ENCODE data around the gene MYOZ2. TPM values are rescaled to one million over a fixed set of nuclear protein-coding genes. Genes with fewer than 3 reads are reported as not detected.

MYOZ2 gene
- total RNA-seq, 1 donor: 0.36 TPM

GRCh38 chr4:119124352-119124751 lies 11.3 kb upstream of the MYOZ2 start:
- DNase-seq (ENCODE audit: low read depth): peak; percentile 79
- H3K4me3 ChIP-seq (ENCODE audit: low read depth, low read length): no peak overlapping the region
- no peak for TF ChIP-seq CTCF (IDR thresholded peaks at IDR 0.05; ENCODE audit: insufficient read depth, low read length)

DNA sequence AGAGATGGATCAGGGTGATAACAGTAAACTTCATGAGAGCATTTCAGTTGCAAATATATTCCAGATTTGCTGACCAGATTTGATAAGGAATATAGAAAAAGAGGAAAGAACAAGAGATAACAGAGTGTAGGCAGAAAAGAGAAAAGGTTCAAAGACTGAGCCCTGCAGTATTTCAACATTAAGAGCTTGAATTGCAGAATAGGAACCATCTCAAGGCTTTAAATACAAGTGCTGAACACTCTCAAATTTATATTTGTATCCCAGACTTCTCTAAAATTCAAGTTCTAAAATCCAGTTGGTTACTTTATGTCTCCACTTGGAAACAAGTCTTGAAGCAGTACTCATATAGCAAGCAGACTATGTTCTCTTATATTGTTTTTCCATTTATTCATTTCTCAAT lies 9.7 kb upstream of the MYOZ2 start:
- TF ChIP-seq CTCF (IDR thresholded peaks at IDR 0.05; ENCODE audit: insufficient read depth, low read length): no peak
- no peak overlapping the region for H3K4me3 ChIP-seq (ENCODE audit: low read depth, low read length)
- peak; percentile 23 for DNase-seq (ENCODE audit: low read depth)

GRCh38 chr4:119128148-119128547 lies 7.5 kb upstream of the MYOZ2 start:
- no peak for DNase-seq (ENCODE audit: low read depth)
- TF ChIP-seq CTCF (IDR thresholded peaks at IDR 0.05; ENCODE audit: insufficient read depth, low read length): no peak
- no peak overlapping the region for H3K4me3 ChIP-seq (ENCODE audit: low read depth, low read length)

GRCh38 chr4:119130365-119131065 lies 5.1 kb upstream of the MYOZ2 start:
- TF ChIP-seq CTCF (IDR thresholded peaks at IDR 0.05; ENCODE audit: insufficient read depth, low read length): no peak
- no peak overlapping the region for H3K4me3 ChIP-seq (ENCODE audit: low read depth, low read length)
- peak; percentile 91 for DNase-seq (ENCODE audit: low read depth)

DNA sequence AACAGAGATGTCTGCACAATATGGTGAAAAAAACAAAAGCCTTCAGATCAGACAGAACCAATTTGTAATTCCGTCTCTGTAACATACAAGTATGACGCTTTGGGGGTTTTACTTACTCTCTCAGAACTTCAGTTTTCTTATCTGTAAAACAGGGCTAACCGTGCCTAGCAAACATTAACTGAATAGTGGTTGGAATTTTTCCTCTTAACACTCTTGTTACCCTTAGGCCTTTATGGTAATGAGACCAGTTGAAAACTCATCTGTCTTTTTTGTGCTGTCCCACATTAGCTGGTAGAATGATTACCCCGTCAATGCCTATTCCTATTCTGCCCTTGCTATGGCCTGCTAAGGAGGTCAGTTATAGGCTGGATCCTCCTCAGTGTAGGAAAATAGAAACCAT lies 4.5 kb upstream of the MYOZ2 start:
- peak; percentile 18 for DNase-seq (ENCODE audit: low read depth)
- H3K4me3 ChIP-seq (ENCODE audit: low read depth, low read length): no peak overlapping the region
- no peak for TF ChIP-seq CTCF (IDR thresholded peaks at IDR 0.05; ENCODE audit: insufficient read depth, low read length)

DNA sequence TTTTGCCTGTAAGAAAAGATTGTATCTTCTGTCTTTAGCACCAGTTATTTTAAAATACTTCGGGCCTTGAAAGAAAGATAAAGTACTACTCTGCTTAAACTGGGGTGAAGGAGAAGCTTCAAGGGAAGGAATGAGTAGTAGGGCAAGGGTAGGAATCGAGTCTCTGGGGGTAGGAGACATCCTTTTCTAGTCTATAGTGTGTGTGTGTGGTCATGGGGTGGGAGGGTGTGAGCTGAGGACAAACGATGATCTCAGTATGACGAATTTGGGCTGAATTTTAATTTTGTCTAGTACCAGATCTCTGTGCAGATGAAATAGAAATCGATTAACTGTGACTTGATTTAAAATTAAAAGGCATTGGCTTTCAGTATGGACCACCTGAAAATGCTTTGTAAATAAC lies 3.3 kb upstream of the MYOZ2 start:
- TF ChIP-seq CTCF (IDR thresholded peaks at IDR 0.05; ENCODE audit: insufficient read depth, low read length): no peak
- no peak overlapping the region for H3K4me3 ChIP-seq (ENCODE audit: low read depth, low read length)
- peak; percentile 39 for DNase-seq (ENCODE audit: low read depth)

DNA sequence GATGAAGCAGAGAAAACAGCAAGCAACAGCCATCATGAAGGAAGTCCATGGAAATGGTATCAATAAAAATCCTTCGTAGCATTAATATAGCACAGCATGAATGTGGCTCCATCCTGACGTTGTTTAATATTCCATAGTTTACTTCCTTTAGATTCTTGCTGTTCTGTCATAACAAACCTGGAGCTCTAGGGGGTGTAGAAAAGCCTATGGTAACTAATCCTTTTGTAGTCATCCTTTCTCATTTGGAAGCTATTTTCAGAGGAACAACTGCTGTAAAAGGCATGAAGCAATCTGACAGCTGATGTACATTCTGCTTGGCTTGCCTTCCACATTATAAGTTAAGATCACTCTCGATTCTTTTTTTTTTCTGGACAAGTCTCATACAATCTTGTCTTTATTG lies 914 bp downstream of the MYOZ2 start:
- peak; percentile 25 for DNase-seq (ENCODE audit: low read depth)
- TF ChIP-seq CTCF (IDR thresholded peaks at IDR 0.05; ENCODE audit: insufficient read depth, low read length): peak; percentile 24
- no peak overlapping the region for H3K4me3 ChIP-seq (ENCODE audit: low read depth, low read length)
